ENCODE measurements around the gene CPVL. TPM values are rescaled to one million over a fixed set of nuclear protein-coding genes. Genes with fewer than 3 reads are reported as not detected.

CPVL gene
- total RNA-seq, 1 donor, result 0.36 TPM

DNA sequence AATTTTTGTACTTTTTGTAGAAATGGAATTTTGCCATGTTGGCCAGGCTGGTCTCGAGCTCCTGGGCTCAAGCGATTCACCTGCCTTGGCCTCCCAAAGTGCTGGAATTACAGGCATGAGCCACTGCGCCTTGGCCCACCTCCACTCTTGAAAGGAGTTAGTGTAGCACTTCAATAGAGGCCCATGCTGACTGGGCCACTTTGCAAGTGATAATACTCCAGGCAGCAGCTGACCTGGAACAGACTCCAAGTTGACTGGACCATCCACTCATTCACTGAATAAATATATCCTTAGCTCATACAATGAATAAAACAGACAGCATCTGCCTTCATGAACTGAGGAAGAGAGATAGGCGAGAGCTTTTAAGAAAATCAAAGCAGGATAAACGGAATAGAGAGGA, 14.7 kb downstream of the CPVL start:
- TF ChIP-seq, protein P1, sequence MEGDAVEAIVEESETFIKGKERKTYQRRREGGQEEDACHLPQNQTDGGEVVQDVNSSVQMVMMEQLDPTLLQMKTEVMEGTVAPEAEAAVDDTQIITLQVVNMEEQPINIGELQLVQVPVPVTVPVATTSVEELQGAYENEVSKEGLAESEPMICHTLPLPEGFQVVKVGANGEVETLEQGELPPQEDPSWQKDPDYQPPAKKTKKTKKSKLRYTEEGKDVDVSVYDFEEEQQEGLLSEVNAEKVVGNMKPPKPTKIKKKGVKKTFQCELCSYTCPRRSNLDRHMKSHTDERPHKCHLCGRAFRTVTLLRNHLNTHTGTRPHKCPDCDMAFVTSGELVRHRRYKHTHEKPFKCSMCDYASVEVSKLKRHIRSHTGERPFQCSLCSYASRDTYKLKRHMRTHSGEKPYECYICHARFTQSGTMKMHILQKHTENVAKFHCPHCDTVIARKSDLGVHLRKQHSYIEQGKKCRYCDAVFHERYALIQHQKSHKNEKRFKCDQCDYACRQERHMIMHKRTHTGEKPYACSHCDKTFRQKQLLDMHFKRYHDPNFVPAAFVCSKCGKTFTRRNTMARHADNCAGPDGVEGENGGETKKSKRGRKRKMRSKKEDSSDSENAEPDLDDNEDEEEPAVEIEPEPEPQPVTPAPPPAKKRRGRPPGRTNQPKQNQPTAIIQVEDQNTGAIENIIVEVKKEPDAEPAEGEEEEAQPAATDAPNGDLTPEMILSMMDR (IDR thresholded peaks at IDR 0.05; ENCODE audit: extremely low read depth, low read depth, low read length), result no peak
- Histone ChIP-seq H3K9me3 (ENCODE audit: low read depth, low read length) (no peaks in the 10 kb centered on the region), H3K27ac (ENCODE audit: low read depth, low read length) (no peak overlapping the region), H3K79me2 (ENCODE audit: insufficient read depth, low read length) (no peaks in the 10 kb centered on the region), H3K36me3 (ENCODE audit: insufficient read depth, low read length) (no peaks in the 10 kb centered on the region), H4K20me1 (ENCODE audit: insufficient read depth, low read length) (no peaks in the 10 kb centered on the region), H3K4me3 (ENCODE audit: insufficient read depth, low read length) (no peak overlapping the region), H3K4me1 (ENCODE audit: insufficient read depth, low read length) (no peaks in the 10 kb centered on the region), H2AFZ (ENCODE audit: low read length) (no peak overlapping the region), H3K4me2 (ENCODE audit: insufficient read depth, low read length) (no peak overlapping the region), H3K27me3 (ENCODE audit: insufficient read depth, low read length) (no peaks in the 10 kb centered on the region)
- DNase-seq (ENCODE audit: insufficient read length, low spot score, missing footprints), result no peak

DNA sequence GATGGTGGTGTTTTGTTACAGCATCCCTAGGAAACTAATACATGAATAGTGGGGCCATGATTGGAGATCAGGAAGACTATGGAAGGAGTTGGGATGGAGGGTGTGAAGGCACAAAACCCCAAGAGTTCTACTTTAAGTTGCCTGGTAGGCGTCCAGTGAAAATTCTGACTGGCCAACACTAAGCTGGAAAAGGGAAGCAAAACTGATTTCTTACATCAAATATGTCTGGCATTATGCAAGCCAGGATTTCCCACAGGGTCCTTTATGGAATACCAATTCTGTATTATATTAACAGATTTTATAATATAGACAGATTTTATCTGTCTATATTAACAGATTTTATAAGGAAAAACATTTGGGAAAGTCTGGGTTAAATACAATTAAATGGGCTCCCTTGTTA, 16.2 kb downstream of the CPVL start:
- Histone ChIP-seq H3K4me1 (ENCODE audit: insufficient read depth, low read length) (no peaks in the 10 kb centered on the region), H3K9me3 (ENCODE audit: low read depth, low read length) (no peaks in the 10 kb centered on the region), H4K20me1 (ENCODE audit: insufficient read depth, low read length) (no peaks in the 10 kb centered on the region), H3K27me3 (ENCODE audit: insufficient read depth, low read length) (no peaks in the 10 kb centered on the region), H3K4me3 (ENCODE audit: insufficient read depth, low read length) (no peak overlapping the region), H3K36me3 (ENCODE audit: insufficient read depth, low read length) (no peaks in the 10 kb centered on the region), H3K4me2 (ENCODE audit: insufficient read depth, low read length) (no peak overlapping the region), H2AFZ (ENCODE audit: low read length) (no peak overlapping the region), H3K79me2 (ENCODE audit: insufficient read depth, low read length) (no peaks in the 10 kb centered on the region), H3K27ac (ENCODE audit: low read depth, low read length) (no peak overlapping the region)
- TF ChIP-seq, protein P1 (IDR thresholded peaks at IDR 0.05; ENCODE audit: extremely low read depth, low read depth, low read length), result no peak
- no peak for DNase-seq (ENCODE audit: insufficient read length, low spot score, missing footprints)

DNA sequence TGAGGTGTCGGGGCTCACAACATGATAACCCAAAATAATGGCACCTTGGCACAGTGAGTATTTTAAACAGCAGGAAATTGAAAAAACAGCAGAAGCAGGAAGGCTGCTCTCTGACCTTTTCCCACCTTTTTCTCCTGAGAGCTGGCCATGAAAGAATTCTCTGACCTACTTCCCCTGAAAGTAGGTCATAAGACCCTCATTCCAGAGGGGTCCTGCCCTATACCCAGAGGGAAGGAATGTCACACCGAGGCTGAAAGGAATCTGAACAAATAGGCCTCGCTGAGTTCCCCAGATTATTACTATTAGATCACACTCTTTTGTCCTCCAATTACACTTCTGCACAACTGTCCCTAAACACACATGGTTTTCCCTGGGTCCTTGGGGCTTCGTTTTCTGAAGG, 18.8 kb downstream of the CPVL start:
- TF ChIP-seq, protein P1 (IDR thresholded peaks at IDR 0.05; ENCODE audit: extremely low read depth, low read depth, low read length), result no peak
- Histone ChIP-seq H2AFZ (ENCODE audit: low read length) (no peak overlapping the region), H4K20me1 (ENCODE audit: insufficient read depth, low read length) (no peaks in the 10 kb centered on the region), H3K4me1 (ENCODE audit: insufficient read depth, low read length) (no peaks in the 10 kb centered on the region), H3K4me2 (ENCODE audit: insufficient read depth, low read length) (no peak overlapping the region), H3K79me2 (ENCODE audit: insufficient read depth, low read length) (no peaks in the 10 kb centered on the region), H3K9me3 (ENCODE audit: low read depth, low read length) (no peaks in the 10 kb centered on the region), H3K4me3 (ENCODE audit: insufficient read depth, low read length) (no peak overlapping the region), H3K27me3 (ENCODE audit: insufficient read depth, low read length) (no peaks in the 10 kb centered on the region), H3K36me3 (ENCODE audit: insufficient read depth, low read length) (no peaks in the 10 kb centered on the region), H3K27ac (ENCODE audit: low read depth, low read length) (no peak overlapping the region)
- no peak for DNase-seq (ENCODE audit: insufficient read length, low spot score, missing footprints)

DNA sequence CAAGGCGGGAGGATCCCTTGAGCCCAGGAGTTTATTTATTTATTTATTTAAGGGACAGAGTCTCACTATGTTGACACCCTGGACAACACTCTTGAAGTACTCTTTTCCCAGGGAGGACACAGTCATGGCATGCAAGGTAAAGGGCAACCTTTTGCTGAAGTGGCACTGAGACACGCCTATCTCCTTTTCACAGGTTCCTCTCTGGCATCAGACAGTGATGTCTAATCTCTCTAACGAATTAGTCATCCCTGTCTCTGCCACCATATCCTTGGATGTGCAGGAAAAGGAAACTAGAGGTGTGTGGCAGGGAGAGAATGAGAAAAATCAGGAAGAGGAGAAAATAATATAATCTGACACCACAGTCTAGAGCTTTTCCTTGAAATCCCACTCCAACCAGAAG, 19.5 kb downstream of the CPVL start:
- no peaks in the 10 kb centered on the region for H3K27me3 ChIP-seq (ENCODE audit: insufficient read depth, low read length)
- H3K9me3 ChIP-seq (ENCODE audit: low read depth, low read length), result no peaks in the 10 kb centered on the region
- no peak overlapping the region for H3K4me2 ChIP-seq (ENCODE audit: insufficient read depth, low read length)
- no peak overlapping the region for H3K4me3 ChIP-seq (ENCODE audit: insufficient read depth, low read length)
- no peak for DNase-seq (ENCODE audit: insufficient read length, low spot score, missing footprints)
- H4K20me1 ChIP-seq (ENCODE audit: insufficient read depth, low read length), result no peaks in the 10 kb centered on the region
- H3K4me1 ChIP-seq (ENCODE audit: insufficient read depth, low read length), result no peaks in the 10 kb centered on the region
- TF ChIP-seq, protein P1 (IDR thresholded peaks at IDR 0.05; ENCODE audit: extremely low read depth, low read depth, low read length), result no peak
- H3K79me2 ChIP-seq (ENCODE audit: insufficient read depth, low read length), result no peaks in the 10 kb centered on the region
- H3K36me3 ChIP-seq (ENCODE audit: insufficient read depth, low read length), result no peaks in the 10 kb centered on the region
- H2AFZ ChIP-seq (ENCODE audit: low read length), result no peak overlapping the region
- H3K27ac ChIP-seq (ENCODE audit: low read depth, low read length), result no peak overlapping the region

Measured in osteoblast (primary cell).